Peyer's patch (tissue), 4 donors: ENCODE data around the gene CC2D1B. TPM values are rescaled to one million over a fixed set of nuclear protein-coding genes. Genes with fewer than 3 reads are reported as not detected.

Source experiments
- DNase-seq, 3 donors: peaks; one replicate each; pipeline ENCODE4 v3.0.0-alpha.2; 2017 to 2019
- H3K27ac ChIP-seq, 4 donors: fragments of 200-600 bp; sonication (generic); one replicate each; pipeline ENCODE4 v1.5.1; 2016 to 2019
- H3K27me3 ChIP-seq, 2 donors: fragments of 200-600 bp; sonication (generic); one replicate each; pipeline ENCODE4 v1.5.1; 2019
- H3K36me3 ChIP-seq, 3 donors: fragments of 200-600 bp; sonication (generic); one replicate each; pipeline ENCODE4 v1.5.1; 2016 to 2019
- H3K4me1 ChIP-seq, 4 donors: fragments of 200-600 bp; sonication (generic); one replicate each; pipeline ENCODE4 v1.5.1; 2016 to 2019
- H3K4me3 ChIP-seq, 4 donors: fragments of 200-600 bp; sonication (generic); 1 replicate in 3 of 4; 2 replicates in 1 of 4; pipeline ENCODE4 v1.5.1; 2016 to 2019; ENCODE audit warnings: mild to moderate bottlenecking in 1 of 4
- H3K9me3 ChIP-seq, 4 donors: fragments of 200-600 bp; sonication (generic); one replicate each; pipeline ENCODE4 v1.5.1; 2016 to 2019; ENCODE audit warnings: mild to moderate bottlenecking in 1 of 4
- POLR2A ChIP-seq, 2 donors: fragments of 450-650 bp; IDR thresholded peaks; one replicate each; pipeline ENCODE4 v1.5.1; 2017; ENCODE audit warnings: antibody characterized with exemption in 2 of 2, mild to moderate bottlenecking in 2 of 2, moderate library complexity in 2 of 2
- total RNA-seq, 4 donors: library from RNA; depleted of rRNA; stranded (reverse); fragments of >200 nt; gene quantifications; one replicate each; pipeline ENCODE4 v1.1.0, GENCODE V29; 2016
- TF ChIP-seq, protein P1 (sequence below), 6 experiments: fragments of 450-650 bp in 4 of 6; fragments of 200-600 bp in 2 of 6; sonication (generic) in 1 of 6; IDR thresholded peaks; one replicate each; pipeline ENCODE4 v1.5.1; 2017 to 2019; ENCODE audit warnings: antibody characterized with exemption in 6 of 6, mild to moderate bottlenecking in 3 of 6, moderate library complexity in 1 of 6

CC2D1B gene
- total RNA-seq, 4 donors from 2014 or later, result 48.4 to 61.2 (median 52.2) TPM

GRCh38 chr1:52403566-52404115, 37.6 kb upstream of the CC2D1B start:
- Histone ChIP-seq H3K27ac (peak overlapping the region; percentile 86 to 95 (median 93)), H3K4me1 (peaks cover 0 to 28% (median 8%) of the 10 kb centered on the region in 4 donors), H3K36me3 (peaks cover 0 to 21% (median 0%) of the 10 kb centered on the region in 3 donors)

DNA sequence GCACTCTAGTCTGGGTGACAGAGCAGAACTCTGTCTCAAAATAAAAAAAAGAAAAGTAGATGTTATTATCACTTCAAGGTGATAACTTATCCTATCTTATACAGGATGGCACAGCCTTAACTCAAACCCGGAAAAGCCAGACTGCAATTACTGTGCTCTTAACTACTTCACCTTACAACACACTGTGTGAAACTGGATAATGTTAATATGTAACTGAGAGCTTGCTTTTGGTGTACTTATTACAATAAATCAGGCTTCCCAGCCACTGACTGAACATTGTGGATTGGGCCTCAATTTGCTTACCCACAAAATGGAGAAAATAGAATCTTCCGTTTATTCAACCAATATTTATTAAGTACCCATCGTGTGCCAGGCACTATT, 36.8 kb upstream of the CC2D1B start:
- H3K4me1 ChIP-seq, result peaks cover 0 to 28% (median 8%) of the 10 kb centered on the region in 4 donors
- no peaks in the 10 kb centered on the region for H3K9me3 ChIP-seq
- H3K27me3 ChIP-seq, result no peaks in the 10 kb centered on the region
- DNase-seq, result no peak
- TF ChIP-seq, protein P1, sequence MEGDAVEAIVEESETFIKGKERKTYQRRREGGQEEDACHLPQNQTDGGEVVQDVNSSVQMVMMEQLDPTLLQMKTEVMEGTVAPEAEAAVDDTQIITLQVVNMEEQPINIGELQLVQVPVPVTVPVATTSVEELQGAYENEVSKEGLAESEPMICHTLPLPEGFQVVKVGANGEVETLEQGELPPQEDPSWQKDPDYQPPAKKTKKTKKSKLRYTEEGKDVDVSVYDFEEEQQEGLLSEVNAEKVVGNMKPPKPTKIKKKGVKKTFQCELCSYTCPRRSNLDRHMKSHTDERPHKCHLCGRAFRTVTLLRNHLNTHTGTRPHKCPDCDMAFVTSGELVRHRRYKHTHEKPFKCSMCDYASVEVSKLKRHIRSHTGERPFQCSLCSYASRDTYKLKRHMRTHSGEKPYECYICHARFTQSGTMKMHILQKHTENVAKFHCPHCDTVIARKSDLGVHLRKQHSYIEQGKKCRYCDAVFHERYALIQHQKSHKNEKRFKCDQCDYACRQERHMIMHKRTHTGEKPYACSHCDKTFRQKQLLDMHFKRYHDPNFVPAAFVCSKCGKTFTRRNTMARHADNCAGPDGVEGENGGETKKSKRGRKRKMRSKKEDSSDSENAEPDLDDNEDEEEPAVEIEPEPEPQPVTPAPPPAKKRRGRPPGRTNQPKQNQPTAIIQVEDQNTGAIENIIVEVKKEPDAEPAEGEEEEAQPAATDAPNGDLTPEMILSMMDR (IDR thresholded peaks at IDR 0.05), result no peak
- no peak for TF ChIP-seq POLR2A (IDR thresholded peaks at IDR 0.05)
- H3K36me3 ChIP-seq, result peaks cover 0 to 13% (median 0%) of the 10 kb centered on the region in 3 donors
- H3K4me3 ChIP-seq, result peak overlapping the region in 1 of 4 donors; percentile 77
- H3K27ac ChIP-seq, result peak overlapping the region in 1 of 4 donors; percentile 94

More at GRCh38 chr1:52403566-52404115, 37.6 kb upstream of the CC2D1B start:
- Histone ChIP-seq H3K27me3 (no peaks in the 10 kb centered on the region), H3K9me3 (no peaks in the 10 kb centered on the region), H3K4me3 (peak overlapping the region; percentile 72 to 86 (median 78))
- peak in 1 of 3 donors; percentile 54 for DNase-seq
- TF ChIP-seq, protein P1 (IDR thresholded peaks at IDR 0.05), result no peak
- no peak for TF ChIP-seq POLR2A (IDR thresholded peaks at IDR 0.05)

DNA sequence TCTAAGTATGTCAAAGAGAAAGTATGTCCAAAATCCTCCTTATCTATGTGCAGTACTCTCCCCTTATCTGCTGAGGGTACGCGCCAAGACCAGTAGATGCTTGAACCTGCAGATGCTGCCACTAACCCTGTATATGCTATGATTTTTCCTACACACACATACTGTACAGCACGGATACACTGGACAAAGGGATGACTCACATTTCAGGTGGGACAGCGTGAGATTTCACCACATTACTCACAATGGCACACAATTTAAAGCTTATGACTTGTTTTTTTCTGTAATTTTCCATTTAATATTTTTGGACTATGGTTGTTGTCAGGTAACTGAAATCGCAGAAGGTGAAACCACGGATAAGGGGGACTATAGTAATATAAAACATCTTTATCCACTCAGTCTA, 34.1 kb upstream of the CC2D1B start:
- no peaks in the 10 kb centered on the region for H3K36me3 ChIP-seq
- DNase-seq, result no peak
- no peaks in the 10 kb centered on the region for H3K9me3 ChIP-seq
- no peaks in the 10 kb centered on the region for H3K27me3 ChIP-seq
- no peak overlapping the region for H3K4me3 ChIP-seq
- TF ChIP-seq, protein P1 (IDR thresholded peaks at IDR 0.05), result no peak
- TF ChIP-seq POLR2A (IDR thresholded peaks at IDR 0.05), result no peak
- H3K4me1 ChIP-seq, result peaks cover 0 to 11% (median under 1%) of the 10 kb centered on the region in 4 donors
- H3K27ac ChIP-seq, result no peak overlapping the region

GRCh38 chr1:52399629-52400028, 33.6 kb upstream of the CC2D1B start:
- Histone ChIP-seq H3K9me3 (no peaks in the 10 kb centered on the region), H3K36me3 (no peaks in the 10 kb centered on the region), H3K4me3 (no peak overlapping the region), H3K4me1 (peaks cover 0 to 11% (median 0%) of the 10 kb centered on the region in 4 donors), H3K27me3 (no peaks in the 10 kb centered on the region), H3K27ac (no peak overlapping the region)
- DNase-seq, result no peak
- TF ChIP-seq, protein P1 (IDR thresholded peaks at IDR 0.05), result no peak
- TF ChIP-seq POLR2A (IDR thresholded peaks at IDR 0.05), result no peak

- no peaks in the 10 kb centered on the region for H3K4me1 ChIP-seq
- no peaks in the 10 kb centered on the region for H3K36me3 ChIP-seq
- no peaks in the 10 kb centered on the region for H3K27me3 ChIP-seq
- TF ChIP-seq, protein P1 (IDR thresholded peaks at IDR 0.05), result no peak
- TF ChIP-seq POLR2A (IDR thresholded peaks at IDR 0.05), result no peak
- H3K27ac ChIP-seq, result no peak overlapping the region
- DNase-seq, result no peak
- no peak overlapping the region for H3K4me3 ChIP-seq
- no peaks in the 10 kb centered on the region for H3K9me3 ChIP-seq
These were observed 27.2 kb upstream of the CC2D1B start for GRCh38 chr1:52393174-52393573.
